Measurements from ENCODE around the gene TDG.

The TDG gene

GRCh38 chr12:103930034-103930786 is 35.5 kb upstream of the TDG start, which contains the start of gene HSP90B1:
TSS of gene HSP90B1 (plus strand) at chr12:103930410. CDS start at chr12:103930516, 106 bp downstream.
- no peaks in the 10 kb centered on the region for H3K9me2 ChIP-seq (ENCODE audit: low read depth, low read length)
- no peaks in the 10 kb centered on the region for H3K27me3 ChIP-seq (ENCODE audit: insufficient read depth, low read length)
- peak within 1 kb of the TSS; percentile 97 for H3K4me3 ChIP-seq (ENCODE audit: low read depth, low read length, poor library complexity, severe bottlenecking)
- H4K20me1 ChIP-seq (ENCODE audit: insufficient read depth, low read length) = no peaks in the 10 kb centered on the region
- H3F3A ChIP-seq (ENCODE audit: insufficient read depth, low read length) = peaks cover 3% of the 10 kb centered on the region; the same call in 1 of the 2 replicates
- H3K79me2 ChIP-seq (ENCODE audit: insufficient read depth, low read length) = peaks cover 22% of the 10 kb centered on the region
- peaks cover 42% of the 10 kb centered on the region for H3K36me3 ChIP-seq (ENCODE audit: insufficient read depth, low read length)
- H3K9me3 ChIP-seq (ENCODE audit: low read length) = no peaks in the 10 kb centered on the region
- H3K4me1 ChIP-seq (ENCODE audit: insufficient read depth, low read length, severe bottlenecking) = peaks cover 26% of the 10 kb centered on the region
- no peak within 1 kb of the TSS for H2AFZ ChIP-seq (ENCODE audit: low read length)
- TF ChIP-seq CTCF (IDR thresholded peaks at IDR 0.05; ENCODE audit: low read length) (no peak), EZH2 (IDR thresholded peaks at IDR 0.05; ENCODE audit: borderline replicate concordance, low read length) (no peak)
- peak within 1 kb of the TSS; percentile 96 for H3K4me2 ChIP-seq (ENCODE audit: low read length)
- peak within 1 kb of the TSS; percentile 95 for H3K9ac ChIP-seq (ENCODE audit: low read length)
- H3K27ac ChIP-seq (ENCODE audit: low read depth, low read length, poor library complexity, severe bottlenecking) = peak within 1 kb of the TSS; percentile 93

- Histone ChIP-seq H3K79me2 (ENCODE audit: insufficient read depth, low read length) (peaks cover 22% of the 10 kb centered on the region), H3K27ac (ENCODE audit: low read depth, low read length, poor library complexity, severe bottlenecking) (peak overlapping the region; percentile 80), H3K4me1 (ENCODE audit: insufficient read depth, low read length, severe bottlenecking) (peaks cover 26% of the 10 kb centered on the region), H3K4me2 (ENCODE audit: low read length) (peak overlapping the region; percentile 96), H3K4me3 (ENCODE audit: low read depth, low read length, poor library complexity, severe bottlenecking) (peak overlapping the region; percentile 97), H3F3A (ENCODE audit: insufficient read depth, low read length) (peaks cover 3% of the 10 kb centered on the region; the same call in 1 of the 2 replicates), H3K9ac (ENCODE audit: low read length) (peak overlapping the region; percentile 95), H3K36me3 (ENCODE audit: insufficient read depth, low read length) (peaks cover 50% of the 10 kb centered on the region), H4K20me1 (ENCODE audit: insufficient read depth, low read length) (no peaks in the 10 kb centered on the region), H3K9me2 (ENCODE audit: low read depth, low read length) (no peaks in the 10 kb centered on the region), H3K9me3 (ENCODE audit: low read length) (no peaks in the 10 kb centered on the region), H3K27me3 (ENCODE audit: insufficient read depth, low read length) (no peaks in the 10 kb centered on the region), H2AFZ (ENCODE audit: low read length) (no peak overlapping the region)
- no peak for TF ChIP-seq CTCF (IDR thresholded peaks at IDR 0.05; ENCODE audit: low read length)
- TF ChIP-seq EZH2 (IDR thresholded peaks at IDR 0.05; ENCODE audit: borderline replicate concordance, low read length) = no peak
Observed at GRCh38 chr12:103930787-103931735, 34.6 kb upstream of the TDG start.

DNA sequence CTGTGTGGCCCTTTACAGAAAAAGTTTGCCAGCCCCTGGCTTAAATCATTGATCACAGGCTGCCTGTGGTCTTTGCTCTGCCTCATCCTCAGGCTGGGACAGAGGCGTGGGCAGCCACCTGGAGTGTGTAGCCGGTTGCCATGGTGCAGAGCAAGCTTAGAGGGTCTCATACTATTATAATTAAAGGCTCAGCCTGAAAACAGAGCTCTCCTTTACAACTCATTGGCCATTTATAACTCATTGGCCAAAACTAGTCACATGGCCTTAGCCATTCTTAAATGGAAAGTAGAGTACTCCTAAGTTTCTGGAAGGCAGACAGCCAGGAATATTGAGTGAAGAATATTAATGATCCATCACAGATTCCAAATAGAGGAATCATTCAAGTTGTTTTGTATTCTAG is 32.4 kb upstream of the TDG start:
- no peaks in the 10 kb centered on the region for H3K9me2 ChIP-seq (ENCODE audit: low read depth, low read length)
- H3K36me3 ChIP-seq (ENCODE audit: insufficient read depth, low read length) = peaks cover 70% of the 10 kb centered on the region
- peaks cover 3% of the 10 kb centered on the region; the same call in 1 of the 2 replicates for H3F3A ChIP-seq (ENCODE audit: insufficient read depth, low read length)
- H3K9ac ChIP-seq (ENCODE audit: low read length) = no peak overlapping the region
- H3K9me3 ChIP-seq (ENCODE audit: low read length) = no peaks in the 10 kb centered on the region
- peaks cover 25% of the 10 kb centered on the region for H3K4me1 ChIP-seq (ENCODE audit: insufficient read depth, low read length, severe bottlenecking)
- TF ChIP-seq CTCF (IDR thresholded peaks at IDR 0.05; ENCODE audit: low read length) (no peak), EZH2 (IDR thresholded peaks at IDR 0.05; ENCODE audit: borderline replicate concordance, low read length) (no peak)
- H3K4me3 ChIP-seq (ENCODE audit: low read depth, low read length, poor library complexity, severe bottlenecking) = no peak overlapping the region
- H3K27ac ChIP-seq (ENCODE audit: low read depth, low read length, poor library complexity, severe bottlenecking) = no peak overlapping the region
- no peaks in the 10 kb centered on the region for H4K20me1 ChIP-seq (ENCODE audit: insufficient read depth, low read length)
- peak overlapping the region; percentile 96; the same call in 1 of the 2 replicates for H3K4me2 ChIP-seq (ENCODE audit: low read length)
- peaks cover 22% of the 10 kb centered on the region for H3K79me2 ChIP-seq (ENCODE audit: insufficient read depth, low read length)
- H3K27me3 ChIP-seq (ENCODE audit: insufficient read depth, low read length) = no peaks in the 10 kb centered on the region
- H2AFZ ChIP-seq (ENCODE audit: low read length) = no peak overlapping the region
